Psoas muscle (tissue), 8 donors: ENCODE data around the gene CACNA1F. TPM values are rescaled to one million over a fixed set of nuclear protein-coding genes. Genes with fewer than 3 reads are reported as not detected.
A peak's percentile ranks its signal among the peaks of the same experiment; 100 is the strongest.

Experiments
- ATAC-seq, 4 donors: fragments of 200-7000 bp; cut with Tn5 transposase; one replicate each; pipeline ENCODE4 v1.9.1; 2020; ENCODE audit warnings: moderate library complexity in 3 of 4, mild to moderate bottlenecking in 2 of 4
- DNase-seq, 2 donors: peaks; one replicate each; pipeline ENCODE4 v3.0.0-alpha.2; 2020
- H3K27ac ChIP-seq: fragments of 200-600 bp; one replicate; pipeline ENCODE4 v1.8.0; 2022
- H3K27me3 ChIP-seq, 3 donors: fragments of 200-600 bp in 1 of 3; one replicate each; pipeline versions ENCODE4 v1.6.1 to v1.8.0; 2013 to 2022; ENCODE audit warnings: low read length in 2 of 3, mild to moderate bottlenecking in 2 of 3, moderate library complexity in 1 of 3; ENCODE audit not compliant: insufficient read depth in 3 of 3
- H3K36me3 ChIP-seq, 2 donors: fragments of 200-600 bp in 1 of 2; one replicate each; pipeline versions ENCODE4 v1.6.1 to v1.8.0; 2013 to 2022; ENCODE audit warnings: low read depth in 1 of 2, mild to moderate bottlenecking in 1 of 2, moderate library complexity in 1 of 2; ENCODE audit not compliant: insufficient read depth in 1 of 2
- H3K4me1 ChIP-seq: fragments of 200-600 bp; one replicate; pipeline ENCODE4 v1.8.0; 2022
- H3K4me3 ChIP-seq: fragments of 200-600 bp; one replicate; pipeline ENCODE4 v1.8.0; 2022; ENCODE audit warnings: mild to moderate bottlenecking
- H3K9me3 ChIP-seq: fragments of 200-600 bp; one replicate; pipeline ENCODE4 v1.8.0; 2022
- CTCF ChIP-seq: fragments of 200-600 bp; IDR thresholded peaks from one replicate; pipeline ENCODE4 v1.8.0; 2022; ENCODE audit warnings: antibody characterized with exemption
- WGBS, 3 donors: extraction: QIAGEN DNeasy Blood & Tissue Kit; methylation state at CpG; one replicate each; pipeline versions ENCODE4 v1.1.6 to v1.1.7; 2013; 5-methylcytosine and 5-hydroxymethylcytosine counted together
- intact Hi-C, 2 donors: fragments of 100-400 bp; cut with DNase I; formaldehyde crosslinking; loops; one replicate each; pipeline versions ENCODE4 v1.11.0 to v1.14.2; 2022
- polyA plus RNA-seq, 3 donors: library from polyadenylated mRNA; stranded (reverse); fragments of 200-250 nt; gene quantifications; one replicate each; pipeline ENCODE4 v1.2.3, GENCODE V29; 2013
- total RNA-seq, 4 donors: library from RNA; stranded (reverse); fragmentation: NEBNext Ultra II Directional in 2 of 4; extraction: Animal tissue kit (Norgen Biotek cat#: 25700) in 2 of 4; gene quantifications; one replicate each; pipeline versions ENCODE4 v1.2.1 to v1.2.4, GENCODE V29; 2021 to 2023
- donor health status: healthy with polysubstance abuse.
- donor health status: DM: no; HTN: no; CAD: no; lungs with moderate emphysema.
- donor health status: Bipolar disorder and iron deficiency.
- donor health status: healthy.
- donor health status: DM: yes; HTN: yes; CAD: no.
- donor health status: DM: no; HTN: no; CAD: no.
- donor health status: DM: no; HTN: no; CAD: no.
- donor health status: DM: yes; HTN: yes; CAD: no.

Gene CACNA1F
- total and polyA plus RNA-seq, 7 donors = 0.01 to 0.12 (median 0.03) TPM; not detected in 3

GRCh38 chrX:49186125-49187027 is 46.8 kb downstream of the CACNA1F start, which contains the start of gene PRICKLE3:
Gene PRICKLE3, minus strand, starts transcription at chrX:49186373. Its CDS starts 76 bp downstream, at chrX:49186297.
- peak; percentile 33 for TF ChIP-seq CTCF
- 2 to 45% (median 9%) methylated on average over 36 to 62 of the region's 62 CpGs for WGBS, 3 donors
- H3K9me3 ChIP-seq = no peaks in the 10 kb centered on the region
- H3K27me3 ChIP-seq = no peaks in the 10 kb centered on the region
- H3K36me3 ChIP-seq = peaks cover 3 to 14% of the 10 kb centered on the region in 2 donors
- intact Hi-C loops = no loop called here
- peaks cover 5% of the 10 kb centered on the region for H3K4me1 ChIP-seq
- peak within 1 kb of the TSS; percentile 79 for H3K27ac ChIP-seq
- ATAC-seq = peak; percentile 57 to 68 (median 64)
- peak within 1 kb of the TSS; percentile 66 for H3K4me3 ChIP-seq
- DNase-seq = peak; percentile 86 to 91

- 19 to 59% (median 31%) methylated on average over 24 to 46 of the region's 46 CpGs for WGBS, 3 donors
- peak; percentile 90 to 94 for DNase-seq
- Histone ChIP-seq H3K27me3 (no peaks in the 10 kb centered on the region), H3K4me3 (peak overlapping the region; percentile 66), H3K27ac (peak overlapping the region; percentile 79), H3K4me1 (peaks cover 5% of the 10 kb centered on the region), H3K9me3 (no peaks in the 10 kb centered on the region), H3K36me3 (peaks cover 3 to 14% of the 10 kb centered on the region in 2 donors)
- no peak for TF ChIP-seq CTCF
- intact Hi-C loops = no loop called here
- ATAC-seq = peak; percentile 79 to 88 (median 86)
These were observed 48.6 kb downstream of the CACNA1F start for GRCh38 chrX:49184294-49185281.

- intact Hi-C loops = no loop called here
- Histone ChIP-seq H3K27me3 (no peaks in the 10 kb centered on the region), H3K4me3 (peak overlapping the region; percentile 66), H3K9me3 (no peaks in the 10 kb centered on the region), H3K4me1 (peaks cover 5% of the 10 kb centered on the region), H3K36me3 (peaks cover 3 to 14% of the 10 kb centered on the region in 2 donors), H3K27ac (no peak overlapping the region)
- ATAC-seq (no peak), DNase-seq (no peak)
- WGBS, 3 donors = 82 to 90% (median 85%) methylated on average over 17 to 18 of the region's 18 CpGs
- no peak for TF ChIP-seq CTCF
These were observed 49.3 kb downstream of the CACNA1F start for GRCh38 chrX:49183701-49184281.

GRCh38 chrX:49179358-49179757 is 53.8 kb downstream of the CACNA1F start:
- no peaks in the 10 kb centered on the region for H3K27me3 ChIP-seq
- H3K9me3 ChIP-seq = no peaks in the 10 kb centered on the region
- H3K4me1 ChIP-seq = no peaks in the 10 kb centered on the region
- DNase-seq = no peak
- no peak for ATAC-seq
- intact Hi-C loops = no loop called here
- H3K36me3 ChIP-seq = peaks cover 3 to 29% of the 10 kb centered on the region in 2 donors
- no peak overlapping the region for H3K27ac ChIP-seq
- no peak overlapping the region for H3K4me3 ChIP-seq
- no peak for TF ChIP-seq CTCF
- 52 to 100% (median 66%) methylated on average over 1 to 2 of the region's 2 CpGs for WGBS, 3 donors
